Measurements from ENCODE around the gene HELZ. TPM values are rescaled to one million over a fixed set of nuclear protein-coding genes. Genes with fewer than 3 reads are reported as not detected.

HELZ gene
- polyA plus RNA-seq, 2 donors, result 2.1 to 3.9 TPM

- Histone ChIP-seq H3K9me3 (ENCODE audit: control insufficient read depth in 2 of 2, insufficient read depth in 1 of 2, low read depth in 1 of 2, low read length in 1 of 2) (no peaks in the 10 kb centered on the region), H3K27me3 (ENCODE audit: control insufficient read depth in 1 of 2, insufficient read depth in 2 of 2, low read length in 2 of 2) (no peaks in the 10 kb centered on the region), H3K4me3 (ENCODE audit: low read depth in 1 of 2, low read length in 2 of 2) (no peak overlapping the region)
These were observed 154.7 kb downstream of the HELZ start for GRCh38 chr17:67090341-67090740.

GRCh38 chr17:67088639-67089038 lies 156.4 kb downstream of the HELZ start:
- H3K4me1 ChIP-seq (ENCODE audit: control insufficient read depth in 2 of 2, insufficient read depth in 2 of 2, low read length in 1 of 2), result no peaks in the 10 kb centered on the region
- no peaks in the 10 kb centered on the region for H3K36me3 ChIP-seq (ENCODE audit: control insufficient read depth in 2 of 2, insufficient read depth in 2 of 2, low read length in 1 of 2)
- no peak overlapping the region for H3K4me3 ChIP-seq (ENCODE audit: low read depth in 1 of 2, low read length in 2 of 2)
- no peaks in the 10 kb centered on the region for H3K27me3 ChIP-seq (ENCODE audit: control insufficient read depth in 1 of 2, insufficient read depth in 2 of 2, low read length in 2 of 2)
- H3K9me3 ChIP-seq (ENCODE audit: control insufficient read depth in 2 of 2, insufficient read depth in 1 of 2, low read depth in 1 of 2, low read length in 1 of 2), result no peaks in the 10 kb centered on the region
- H3K27ac ChIP-seq (ENCODE audit: low read depth in 2 of 2, low read length in 1 of 2), result no peak overlapping the region
- 97% methylated on average over 3 of the region's 3 CpGs for WGBS, 2 donors

More at GRCh38 chr17:67090341-67090740, 154.7 kb downstream of the HELZ start:
- no peak overlapping the region for H3K27ac ChIP-seq (ENCODE audit: low read depth in 2 of 2, low read length in 1 of 2)
- H3K4me1 ChIP-seq (ENCODE audit: control insufficient read depth in 2 of 2, insufficient read depth in 2 of 2, low read length in 1 of 2), result no peaks in the 10 kb centered on the region
- no peaks in the 10 kb centered on the region for H3K36me3 ChIP-seq (ENCODE audit: control insufficient read depth in 2 of 2, insufficient read depth in 2 of 2, low read length in 1 of 2)

GRCh38 chr17:67085406-67085805 lies 159.6 kb downstream of the HELZ start:
- WGBS, 2 donors, result 84 to 90% methylated on average over 3 of the region's 3 CpGs
- Histone ChIP-seq H3K27ac (ENCODE audit: low read depth in 2 of 2, low read length in 1 of 2) (no peak overlapping the region), H3K9me3 (ENCODE audit: control insufficient read depth in 2 of 2, insufficient read depth in 1 of 2, low read depth in 1 of 2, low read length in 1 of 2) (no peaks in the 10 kb centered on the region), H3K27me3 (ENCODE audit: control insufficient read depth in 1 of 2, insufficient read depth in 2 of 2, low read length in 2 of 2) (no peaks in the 10 kb centered on the region), H3K4me1 (ENCODE audit: control insufficient read depth in 2 of 2, insufficient read depth in 2 of 2, low read length in 1 of 2) (no peaks in the 10 kb centered on the region), H3K4me3 (ENCODE audit: low read depth in 1 of 2, low read length in 2 of 2) (no peak overlapping the region), H3K36me3 (ENCODE audit: control insufficient read depth in 2 of 2, insufficient read depth in 2 of 2, low read length in 1 of 2) (no peaks in the 10 kb centered on the region)

GRCh38 chr17:67082107-67082506 lies 162.9 kb downstream of the HELZ start:
- Histone ChIP-seq H3K36me3 (ENCODE audit: control insufficient read depth in 2 of 2, insufficient read depth in 2 of 2, low read length in 1 of 2) (peaks cover 0 to 6% of the 10 kb centered on the region in 2 donors), H3K27me3 (ENCODE audit: control insufficient read depth in 1 of 2, insufficient read depth in 2 of 2, low read length in 2 of 2) (no peaks in the 10 kb centered on the region), H3K27ac (ENCODE audit: low read depth in 2 of 2, low read length in 1 of 2) (no peak overlapping the region), H3K9me3 (ENCODE audit: control insufficient read depth in 2 of 2, insufficient read depth in 1 of 2, low read depth in 1 of 2, low read length in 1 of 2) (no peaks in the 10 kb centered on the region), H3K4me3 (ENCODE audit: low read depth in 1 of 2, low read length in 2 of 2) (no peak overlapping the region), H3K4me1 (ENCODE audit: control insufficient read depth in 2 of 2, insufficient read depth in 2 of 2, low read length in 1 of 2) (no peaks in the 10 kb centered on the region)
- WGBS, 2 donors, result 52 to 70% methylated on average over 1 of the region's 1 CpG

GRCh38 chr17:67080804-67081203 lies 164.2 kb downstream of the HELZ start:
- WGBS, 2 donors, result 85 to 87% methylated on average over 2 of the region's 2 CpGs
- H3K27me3 ChIP-seq (ENCODE audit: control insufficient read depth in 1 of 2, insufficient read depth in 2 of 2, low read length in 2 of 2), result no peaks in the 10 kb centered on the region
- H3K4me3 ChIP-seq (ENCODE audit: low read depth in 1 of 2, low read length in 2 of 2), result no peak overlapping the region
- H3K9me3 ChIP-seq (ENCODE audit: control insufficient read depth in 2 of 2, insufficient read depth in 1 of 2, low read depth in 1 of 2, low read length in 1 of 2), result no peaks in the 10 kb centered on the region
- no peak overlapping the region for H3K27ac ChIP-seq (ENCODE audit: low read depth in 2 of 2, low read length in 1 of 2)
- peaks cover 0 to 9% of the 10 kb centered on the region in 2 donors for H3K36me3 ChIP-seq (ENCODE audit: control insufficient read depth in 2 of 2, insufficient read depth in 2 of 2, low read length in 1 of 2)
- H3K4me1 ChIP-seq (ENCODE audit: control insufficient read depth in 2 of 2, insufficient read depth in 2 of 2, low read length in 1 of 2), result no peaks in the 10 kb centered on the region

GRCh38 chr17:67079491-67079890 lies 165.5 kb downstream of the HELZ start:
- Histone ChIP-seq H3K4me1 (ENCODE audit: control insufficient read depth in 2 of 2, insufficient read depth in 2 of 2, low read length in 1 of 2) (no peaks in the 10 kb centered on the region), H3K9me3 (ENCODE audit: control insufficient read depth in 2 of 2, insufficient read depth in 1 of 2, low read depth in 1 of 2, low read length in 1 of 2) (no peaks in the 10 kb centered on the region)

GRCh38 chr17:67078292-67078691 lies 166.7 kb downstream of the HELZ start:
- Histone ChIP-seq H3K4me3 (ENCODE audit: low read depth in 1 of 2, low read length in 2 of 2) (no peak overlapping the region), H3K9me3 (ENCODE audit: control insufficient read depth in 2 of 2, insufficient read depth in 1 of 2, low read depth in 1 of 2, low read length in 1 of 2) (no peaks in the 10 kb centered on the region), H3K4me1 (ENCODE audit: control insufficient read depth in 2 of 2, insufficient read depth in 2 of 2, low read length in 1 of 2) (no peaks in the 10 kb centered on the region), H3K36me3 (ENCODE audit: control insufficient read depth in 2 of 2, insufficient read depth in 2 of 2, low read length in 1 of 2) (peaks cover 0 to 9% of the 10 kb centered on the region in 2 donors), H3K27me3 (ENCODE audit: control insufficient read depth in 1 of 2, insufficient read depth in 2 of 2, low read length in 2 of 2) (no peaks in the 10 kb centered on the region), H3K27ac (ENCODE audit: low read depth in 2 of 2, low read length in 1 of 2) (no peak overlapping the region)
- 97 to 98% methylated on average over 10 to 11 of the region's 11 CpGs for WGBS, 2 donors

More at GRCh38 chr17:67079491-67079890, 165.5 kb downstream of the HELZ start:
- no peaks in the 10 kb centered on the region for H3K27me3 ChIP-seq (ENCODE audit: control insufficient read depth in 1 of 2, insufficient read depth in 2 of 2, low read length in 2 of 2)
- 92 to 96% methylated on average over 2 of the region's 2 CpGs for WGBS, 2 donors
- H3K4me3 ChIP-seq (ENCODE audit: low read depth in 1 of 2, low read length in 2 of 2), result no peak overlapping the region
- H3K36me3 ChIP-seq (ENCODE audit: control insufficient read depth in 2 of 2, insufficient read depth in 2 of 2, low read length in 1 of 2), result peaks cover 0 to 9% of the 10 kb centered on the region in 2 donors
- no peak overlapping the region for H3K27ac ChIP-seq (ENCODE audit: low read depth in 2 of 2, low read length in 1 of 2)

GRCh38 chr17:67076290-67076689 lies 168.7 kb downstream of the HELZ start:
- 60 to 79% methylated on average over 7 of the region's 7 CpGs for WGBS, 2 donors
- no peak overlapping the region for H3K27ac ChIP-seq (ENCODE audit: low read depth in 2 of 2, low read length in 1 of 2)

GRCh38 chr17:67074781-67075180 lies 170.2 kb downstream of the HELZ start:
- 59 to 88% methylated on average over 3 of the region's 3 CpGs for WGBS, 2 donors
- no peak overlapping the region for H3K27ac ChIP-seq (ENCODE audit: low read depth in 2 of 2, low read length in 1 of 2)

More at GRCh38 chr17:67076290-67076689, 168.7 kb downstream of the HELZ start:
- Histone ChIP-seq H3K9me3 (ENCODE audit: control insufficient read depth in 2 of 2, insufficient read depth in 1 of 2, low read depth in 1 of 2, low read length in 1 of 2) (no peaks in the 10 kb centered on the region), H3K27me3 (ENCODE audit: control insufficient read depth in 1 of 2, insufficient read depth in 2 of 2, low read length in 2 of 2) (no peaks in the 10 kb centered on the region), H3K4me3 (ENCODE audit: low read depth in 1 of 2, low read length in 2 of 2) (no peak overlapping the region), H3K36me3 (ENCODE audit: control insufficient read depth in 2 of 2, insufficient read depth in 2 of 2, low read length in 1 of 2) (peaks cover 0 to 9% of the 10 kb centered on the region in 2 donors), H3K4me1 (ENCODE audit: control insufficient read depth in 2 of 2, insufficient read depth in 2 of 2, low read length in 1 of 2) (no peaks in the 10 kb centered on the region)

GRCh38 chr17:67072885-67073284 lies 172.1 kb downstream of the HELZ start:
- H3K36me3 ChIP-seq (ENCODE audit: control insufficient read depth in 2 of 2, insufficient read depth in 2 of 2, low read length in 1 of 2), result peaks cover 0 to 3% of the 10 kb centered on the region in 2 donors
- WGBS, 2 donors, result 84 to 88% methylated on average over 3 of the region's 3 CpGs
- no peak overlapping the region for H3K27ac ChIP-seq (ENCODE audit: low read depth in 2 of 2, low read length in 1 of 2)
- H3K4me3 ChIP-seq (ENCODE audit: low read depth in 1 of 2, low read length in 2 of 2), result no peak overlapping the region
- no peaks in the 10 kb centered on the region for H3K9me3 ChIP-seq (ENCODE audit: control insufficient read depth in 2 of 2, insufficient read depth in 1 of 2, low read depth in 1 of 2, low read length in 1 of 2)
- H3K27me3 ChIP-seq (ENCODE audit: control insufficient read depth in 1 of 2, insufficient read depth in 2 of 2, low read length in 2 of 2), result no peaks in the 10 kb centered on the region
- no peaks in the 10 kb centered on the region for H3K4me1 ChIP-seq (ENCODE audit: control insufficient read depth in 2 of 2, insufficient read depth in 2 of 2, low read length in 1 of 2)

More at GRCh38 chr17:67074781-67075180, 170.2 kb downstream of the HELZ start:
- no peaks in the 10 kb centered on the region for H3K9me3 ChIP-seq (ENCODE audit: control insufficient read depth in 2 of 2, insufficient read depth in 1 of 2, low read depth in 1 of 2, low read length in 1 of 2)
- H3K36me3 ChIP-seq (ENCODE audit: control insufficient read depth in 2 of 2, insufficient read depth in 2 of 2, low read length in 1 of 2), result peaks cover 0 to 9% of the 10 kb centered on the region in 2 donors
- no peaks in the 10 kb centered on the region for H3K4me1 ChIP-seq (ENCODE audit: control insufficient read depth in 2 of 2, insufficient read depth in 2 of 2, low read length in 1 of 2)
- no peak overlapping the region for H3K4me3 ChIP-seq (ENCODE audit: low read depth in 1 of 2, low read length in 2 of 2)
- no peaks in the 10 kb centered on the region for H3K27me3 ChIP-seq (ENCODE audit: control insufficient read depth in 1 of 2, insufficient read depth in 2 of 2, low read length in 2 of 2)

All from esophagus (tissue), 2 donors.